Loucy (cell line): ENCODE results near the gene ALG12.

Source experiments
- CTCF ChIP-seq: fragments of 200-600 bp; sonication (generic); conservative IDR thresholded peaks from 2 replicates; pipeline ENCODE4 v1.5.1; 2014; ENCODE audit warnings: mild to moderate bottlenecking, antibody characterized with exemption, low read length
- EZH2phosphoT487 ChIP-seq: fragments of 200-600 bp; IDR thresholded peaks from 2 replicates; pipeline ENCODE4 v1.6.1; 2018; ENCODE audit warnings: antibody characterized with exemption, mild to moderate bottlenecking, moderate library complexity, borderline replicate concordance

GRCh38 chr22:49865156-49865555 lies 53.1 kb downstream of the ALG12 start:
- TF ChIP-seq CTCF (no peak), EZH2phosphoT487 (no peak)
